ENCODE measurements around the gene ANKS1B.

ANKS1B gene

GRCh38 chr12:99370421-99371138 lies 614.2 kb downstream of the ANKS1B start:
- ChIA-PET POLR2A (ENCODE audit: low non-redundant PET) (no interaction called here), CTCF (no interaction called here)
- H3K27ac ChIP-seq, result no peak overlapping the region
- DNase-seq (ENCODE audit: low spot score), result no peak
- no peak for TF ChIP-seq CTCF (conservative IDR thresholded peaks at IDR 0.05; ENCODE audit: low read depth)

- POLR2A ChIA-PET (ENCODE audit: low non-redundant PET), result no interaction called here
- no peak overlapping the region for H3K27ac ChIP-seq
- CTCF ChIA-PET, result no interaction called here
- no peak for TF ChIP-seq CTCF (conservative IDR thresholded peaks at IDR 0.05; ENCODE audit: low read depth)
- no peak for DNase-seq (ENCODE audit: low spot score)
These were observed 617.6 kb downstream of the ANKS1B start for GRCh38 chr12:99367181-99367580.

- no peak overlapping the region for H3K27ac ChIP-seq
- ChIA-PET POLR2A (ENCODE audit: low non-redundant PET) (no interaction called here), CTCF (no interaction called here)
- no peak for TF ChIP-seq CTCF (conservative IDR thresholded peaks at IDR 0.05; ENCODE audit: low read depth)
- no peak for DNase-seq (ENCODE audit: low spot score)
These were observed 632.5 kb downstream of the ANKS1B start for GRCh38 chr12:99352269-99352668.

GRCh38 chr12:99343960-99344359 lies 640.8 kb downstream of the ANKS1B start:
- no peak for TF ChIP-seq CTCF (conservative IDR thresholded peaks at IDR 0.05; ENCODE audit: low read depth)
- CTCF ChIA-PET, result no interaction called here
- DNase-seq (ENCODE audit: low spot score), result no peak
- POLR2A ChIA-PET (ENCODE audit: low non-redundant PET), result no interaction called here
- H3K27ac ChIP-seq, result no peak overlapping the region

GRCh38 chr12:99339663-99340062 lies 645.1 kb downstream of the ANKS1B start:
- H3K27ac ChIP-seq, result no peak overlapping the region
- no peak for DNase-seq (ENCODE audit: low spot score)
- CTCF ChIA-PET, result no interaction called here
- POLR2A ChIA-PET (ENCODE audit: low non-redundant PET), result no interaction called here
- TF ChIP-seq CTCF (conservative IDR thresholded peaks at IDR 0.05; ENCODE audit: low read depth), result no peak

- no peak for DNase-seq (ENCODE audit: low spot score)
- H3K27ac ChIP-seq, result no peak overlapping the region
- ChIA-PET POLR2A (ENCODE audit: low non-redundant PET) (no interaction called here), CTCF (no interaction called here)
- TF ChIP-seq CTCF (conservative IDR thresholded peaks at IDR 0.05; ENCODE audit: low read depth), result no peak
These were observed 650.3 kb downstream of the ANKS1B start for GRCh38 chr12:99334285-99335056.
